NCI-H748 treated with DMSO at 0.1 percent for 48 hours (cell line): Measurements from ENCODE around the gene HSD11B2.

ENCODE experiments used
- DNase-seq: peaks from one replicate; lab custom pipeline; 2025; lab: John Stamatoyannopoulos, UW

The HSD11B2 gene

GRCh38 chr16:67451704-67452435, 20.9 kb downstream of the HSD11B2 start:
- no peak for DNase-seq

GRCh38 chr16:67454104-67454503, 23.2 kb downstream of the HSD11B2 start:
- no peak for DNase-seq

- DNase-seq, result no peak
These were observed 23.9 kb downstream of the HSD11B2 start for GRCh38 chr16:67454852-67455251.

GRCh38 chr16:67456391-67457081, 25.6 kb downstream of the HSD11B2 start:
- DNase-seq, result no peak

- DNase-seq, result no peak
These were observed 26.7 kb downstream of the HSD11B2 start for GRCh38 chr16:67457611-67458010.

- DNase-seq, result no peak
These were observed 27.3 kb downstream of the HSD11B2 start for GRCh38 chr16:67458121-67458641.

- no peak for DNase-seq
These were observed 28.3 kb downstream of the HSD11B2 start for GRCh38 chr16:67459066-67459860.

- DNase-seq, result no peak
These were observed 28.9 kb downstream of the HSD11B2 start for GRCh38 chr16:67459861-67460150.

- DNase-seq, result no peak
These were observed 29.2 kb downstream of the HSD11B2 start for GRCh38 chr16:67460168-67460567.

GRCh38 chr16:67460961-67461360, 30.0 kb downstream of the HSD11B2 start:
- DNase-seq, result no peak

GRCh38 chr16:67461600-67462278, 30.8 kb downstream of the HSD11B2 start:
- DNase-seq, result no peak

- no peak for DNase-seq
These were observed 31.3 kb downstream of the HSD11B2 start for GRCh38 chr16:67462279-67462655.

GRCh38 chr16:67463059-67463458, 32.1 kb downstream of the HSD11B2 start:
- DNase-seq, result no peak

- DNase-seq, result no peak
These were observed 32.8 kb downstream of the HSD11B2 start for GRCh38 chr16:67463691-67464090.

- DNase-seq, result no peak
These were observed 33.6 kb downstream of the HSD11B2 start for GRCh38 chr16:67464565-67464964.

GRCh38 chr16:67466581-67466980, 35.7 kb downstream of the HSD11B2 start:
- no peak for DNase-seq

- DNase-seq, result no peak
These were observed 37.8 kb downstream of the HSD11B2 start for GRCh38 chr16:67468731-67469130.

GRCh38 chr16:67470359-67470758, 39.4 kb downstream of the HSD11B2 start:
- no peak for DNase-seq

GRCh38 chr16:67471758-67472384, 41.0 kb downstream of the HSD11B2 start:
- DNase-seq, result no peak

- DNase-seq, result no peak
These were observed 43.9 kb downstream of the HSD11B2 start for GRCh38 chr16:67474551-67475455.
